SH-SY5Y (cell line): ENCODE measurements around the gene NBPF11.
"Not testable (repeated sequence)": the region's sequence is repeated elsewhere in the genome, so short reads cannot be mapped to it uniquely, and the experiment has no call there.

ENCODE experiments used
- GATA2 ChIP-seq: IDR thresholded peaks from 2 replicates; pipeline ENCODE4 v1.6.1; 2011; ENCODE audit warnings: mild to moderate bottlenecking, low read depth, low read length
- GATA3 ChIP-seq: IDR thresholded peaks from 2 replicates; pipeline ENCODE4 v1.6.1; 2011; ENCODE audit warnings: low read depth, mild to moderate bottlenecking, low read length, moderate library complexity

DNA sequence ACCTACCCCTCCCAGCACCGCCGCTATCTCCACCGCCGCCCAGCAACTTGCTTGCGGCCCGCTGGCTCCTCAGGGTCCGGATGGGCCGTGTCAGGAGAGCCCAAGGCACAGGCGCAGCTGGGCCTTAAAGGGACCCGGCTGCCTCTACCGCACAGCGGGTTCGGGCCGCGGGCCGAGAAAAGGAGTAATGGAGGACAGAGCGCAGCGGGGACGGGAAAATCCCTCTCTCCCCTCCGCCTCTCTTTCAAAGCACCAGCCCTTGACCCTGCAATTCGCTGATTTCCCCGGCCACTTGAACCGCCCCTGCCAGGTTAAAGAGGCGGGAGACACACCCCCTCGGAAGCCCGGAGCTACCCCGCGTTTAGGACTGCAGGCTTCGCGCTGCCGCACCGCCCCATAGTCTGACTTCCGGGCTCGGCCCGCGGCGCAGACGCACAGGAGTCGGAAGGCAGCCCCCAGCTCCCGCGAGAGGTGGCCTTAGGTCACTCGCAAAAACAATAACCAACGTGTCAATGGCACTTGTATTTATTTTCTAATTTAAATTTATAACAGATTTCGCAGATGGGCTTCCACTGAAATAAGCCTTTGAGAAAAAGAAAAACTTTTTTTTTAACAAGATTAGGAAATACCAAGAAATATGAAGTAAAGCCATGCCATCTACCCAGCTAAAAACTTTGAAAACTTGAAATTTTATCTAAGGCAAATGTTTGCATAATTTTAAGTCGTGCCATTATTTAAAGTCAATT lies at the start of gene NBPF11:
- not testable (repeated sequence) for TF ChIP-seq GATA2, GATA3
